GM18502 (cell line): ENCODE data around the gene TCF23.
"Not testable (repeated sequence)": the region's sequence is repeated elsewhere in the genome, so short reads cannot be mapped to it uniquely, and the experiment has no call there.

Experiments
- ATAC-seq: cut with Tn5 transposase; IDR thresholded peaks from one replicate; pipeline ENCODE4 v1.9.1; 2021; ENCODE audit warnings: mild to moderate bottlenecking; ENCODE audit not compliant: unreplicated experiment, poor library complexity

TCF23 gene

DNA sequence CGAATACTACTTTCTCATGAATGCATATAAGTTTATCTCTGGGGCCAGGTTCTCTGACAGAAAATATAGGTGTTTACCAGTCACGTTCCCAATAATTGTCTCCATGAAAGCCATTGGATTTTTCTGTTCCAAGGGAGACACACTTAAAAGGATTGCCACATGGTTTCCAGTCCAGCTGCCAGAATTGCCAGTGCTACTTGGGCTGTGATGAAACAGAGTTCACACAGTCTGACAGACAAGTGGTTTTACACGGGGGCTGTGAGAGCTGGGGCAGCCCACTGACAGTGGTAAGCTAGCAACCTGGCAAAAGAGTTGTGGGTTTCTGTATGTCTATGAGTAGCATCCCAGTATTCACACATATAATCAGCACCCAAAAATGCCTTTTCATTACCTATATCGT lies 35.3 kb downstream of the TCF23 start:
- no peak for ATAC-seq

DNA sequence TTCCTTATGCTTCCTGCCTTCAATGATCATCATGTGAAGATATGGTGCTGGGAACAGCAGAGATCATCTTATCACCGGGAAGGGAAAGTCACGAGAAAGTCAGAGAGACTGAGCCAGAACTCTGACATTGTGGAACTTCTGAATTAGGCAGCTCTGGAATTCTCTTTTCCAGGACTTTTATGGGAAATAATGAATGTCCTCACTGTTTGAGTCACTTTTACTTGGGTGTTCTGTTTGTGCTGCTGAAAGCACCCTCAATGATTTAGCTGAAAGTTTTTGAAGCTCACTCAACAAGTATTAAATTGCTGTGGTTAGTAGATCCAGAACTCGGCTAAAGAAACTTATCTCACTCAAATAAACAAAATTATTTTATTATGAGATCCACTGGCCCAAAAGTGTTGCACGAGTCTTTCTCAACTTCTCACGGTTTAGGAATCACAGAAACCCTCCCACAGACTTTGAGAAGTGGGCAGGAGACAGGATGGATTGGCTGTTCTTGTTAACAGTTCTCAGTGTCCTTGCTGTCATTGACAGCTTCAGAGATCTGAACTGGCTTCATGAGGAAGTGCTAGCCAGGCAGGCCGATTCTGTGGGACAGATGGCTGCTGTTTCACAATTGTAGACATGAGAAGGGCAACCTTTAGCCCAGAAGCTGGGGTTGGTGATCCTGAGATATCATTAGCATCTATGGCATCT lies 36.7 kb downstream of the TCF23 start:
- ATAC-seq, result no peak

DNA sequence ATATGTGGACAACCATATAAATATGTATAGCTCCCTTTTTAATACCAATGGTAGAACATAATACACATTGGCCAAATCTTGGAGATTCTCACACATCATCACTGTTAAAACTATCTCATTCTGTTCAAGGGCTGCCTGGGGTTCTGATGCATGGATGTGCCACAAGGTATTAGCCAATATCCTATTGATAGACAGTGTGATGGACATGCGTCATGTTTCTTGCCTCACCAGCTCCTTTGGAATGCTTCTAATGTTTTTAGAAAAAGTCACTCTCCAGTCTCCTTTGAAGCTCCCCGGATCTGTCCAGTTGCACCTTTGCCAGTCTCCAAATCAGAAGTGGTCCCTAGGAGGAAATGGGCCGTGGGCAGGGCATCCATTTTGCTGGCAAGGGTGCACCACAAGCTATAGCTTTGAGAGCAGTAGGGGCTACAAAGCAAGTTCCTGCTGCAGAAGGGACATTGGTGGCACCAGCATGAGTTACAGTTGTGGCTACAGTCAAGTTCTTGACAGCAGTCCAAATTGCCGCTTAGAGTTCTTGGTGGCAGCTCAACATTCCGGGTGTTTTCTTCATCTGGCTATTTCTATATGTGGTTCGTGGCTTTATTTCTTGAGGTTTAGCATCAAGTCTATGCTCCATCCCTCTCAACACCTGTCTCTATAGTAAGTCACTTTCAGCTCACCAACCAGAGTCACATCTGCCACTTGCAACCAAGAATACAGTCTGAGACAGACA lies 38.0 kb downstream of the TCF23 start:
- no peak for ATAC-seq

DNA sequence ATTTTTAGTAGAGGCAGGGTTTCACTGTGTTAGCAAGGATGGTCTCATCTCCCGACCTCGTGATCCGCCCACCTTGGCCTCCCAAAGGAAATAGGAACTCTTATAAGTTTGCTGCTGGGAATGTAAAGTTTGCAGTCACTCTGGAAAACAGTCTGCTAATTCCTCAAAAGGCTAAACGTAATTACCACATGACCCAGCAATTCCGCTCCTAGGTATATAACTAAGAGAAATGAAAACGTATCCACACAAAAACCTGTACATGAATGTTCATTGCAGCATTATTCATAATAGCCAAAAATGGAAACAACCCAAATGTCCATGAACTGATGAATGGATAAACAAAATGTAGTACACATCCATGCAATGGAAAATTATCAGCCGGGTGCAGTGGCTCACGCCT lies 41.2 kb downstream of the TCF23 start:
- ATAC-seq, result no peak

GRCh38 chr2:27191070-27191829 lies 42.4 kb downstream of the TCF23 start:
- ATAC-seq, result no peak

DNA sequence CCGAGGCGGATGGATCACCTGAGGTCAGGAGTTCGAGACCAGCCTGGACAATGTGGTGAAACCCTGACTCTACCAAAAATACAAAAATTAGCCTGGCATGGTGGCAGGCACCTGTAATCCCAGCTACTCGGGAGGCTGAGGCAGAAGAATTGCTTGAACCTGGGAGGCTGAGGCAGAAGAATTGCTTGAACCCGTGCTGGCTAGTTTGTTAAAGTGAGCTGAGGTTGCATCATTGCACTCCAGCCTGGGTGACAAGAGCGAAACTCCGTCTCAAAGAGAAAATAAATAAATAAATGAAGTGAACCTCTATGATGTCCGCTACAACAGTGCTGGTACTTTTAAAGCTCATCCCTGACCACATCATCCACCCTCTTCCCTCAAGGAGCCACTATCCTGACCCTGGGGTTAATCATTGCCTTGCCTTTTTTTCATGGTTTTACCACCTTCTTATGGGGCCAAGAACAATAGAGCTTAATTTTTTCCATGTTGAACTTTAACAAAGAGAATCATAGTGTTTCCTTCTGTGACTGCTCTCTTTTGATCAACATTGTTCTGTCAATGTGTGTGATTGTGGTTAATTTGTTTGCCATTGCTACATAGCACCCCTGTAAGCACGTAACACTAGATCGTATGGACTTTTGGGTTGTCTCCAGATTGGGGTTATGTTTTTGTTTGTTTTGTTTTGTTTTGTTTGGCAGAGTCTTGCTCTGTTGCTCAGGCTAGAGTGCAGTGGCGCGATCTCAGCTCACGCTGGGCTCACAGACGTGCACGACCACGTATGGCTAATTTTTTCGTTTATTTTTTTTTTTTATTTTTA lies 45.9 kb downstream of the TCF23 start:
- ATAC-seq, result no peak

- ATAC-seq, result not testable (repeated sequence)
These were observed 47.0 kb downstream of the TCF23 start for GRCh38 chr2:27195799-27196198.

DNA sequence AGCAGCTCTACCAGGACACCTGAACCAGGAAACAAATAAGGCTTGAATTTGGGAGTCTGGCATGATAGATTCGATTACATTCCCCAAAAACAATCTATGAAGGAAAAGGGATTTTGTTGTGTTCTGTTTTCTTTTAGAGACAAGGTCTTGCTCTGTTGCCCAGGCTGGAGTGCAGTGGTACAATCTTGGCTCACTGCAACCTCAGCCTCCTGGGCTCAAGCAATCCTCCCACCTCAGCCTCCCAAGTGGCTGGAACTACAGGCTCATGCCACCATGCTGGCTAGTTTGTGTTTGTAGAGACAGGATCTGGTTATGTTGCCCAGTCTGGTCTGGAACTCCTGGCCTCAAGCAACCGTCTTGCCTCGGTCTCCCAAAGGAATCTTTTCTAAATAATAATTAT lies 49.3 kb downstream of the TCF23 start:
- ATAC-seq, result not testable (repeated sequence)

GRCh38 chr2:27198627-27199026 lies 49.8 kb downstream of the TCF23 start:
- ATAC-seq, result no peak

GRCh38 chr2:27199241-27199640 lies 50.4 kb downstream of the TCF23 start:
- ATAC-seq, result no peak

- no peak for ATAC-seq
These were observed 52.9 kb downstream of the TCF23 start for GRCh38 chr2:27201675-27202074.

DNA sequence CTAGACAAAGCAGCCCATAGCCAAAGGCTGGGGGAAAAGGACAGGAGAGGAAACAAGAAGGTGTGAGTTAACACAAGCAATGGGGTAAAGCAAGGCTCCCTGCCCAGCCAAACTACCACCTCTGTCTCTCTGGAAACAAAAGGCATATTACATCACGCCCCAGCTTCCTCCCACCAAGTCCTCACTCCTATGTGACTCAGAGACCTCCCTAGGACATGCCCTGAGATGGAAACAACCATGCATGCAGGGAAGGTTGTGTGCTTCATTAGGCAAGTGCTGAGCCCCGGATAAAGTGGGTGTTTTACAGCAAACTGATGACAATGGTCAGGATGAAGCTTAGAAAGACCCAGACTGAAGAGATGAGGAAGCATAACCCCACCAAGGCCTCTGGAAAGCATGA lies 54.0 kb downstream of the TCF23 start:
- ATAC-seq, result no peak

- no peak for ATAC-seq
These were observed 54.9 kb downstream of the TCF23 start for GRCh38 chr2:27203741-27204140.

GRCh38 chr2:27204566-27204965 lies 55.8 kb downstream of the TCF23 start:
- ATAC-seq, result no peak

DNA sequence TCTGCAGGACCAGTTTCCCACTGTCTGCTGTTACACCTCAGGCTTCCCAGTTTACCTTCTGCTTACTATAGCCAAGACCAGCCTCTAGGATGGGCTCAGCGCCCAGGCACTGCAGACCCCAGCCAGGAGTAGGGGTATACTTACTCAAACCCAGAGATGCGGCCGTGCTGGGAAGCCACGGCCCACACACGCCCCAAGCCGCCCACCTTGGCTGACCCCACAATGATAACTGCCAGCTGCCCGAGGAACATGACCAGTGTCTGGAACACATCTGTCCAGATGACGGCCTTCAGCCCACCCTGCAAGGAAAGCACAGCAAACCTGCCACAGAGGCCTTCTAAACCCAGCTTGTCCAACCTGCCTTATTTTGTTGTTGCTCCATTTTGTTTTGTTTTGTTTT lies 56.4 kb downstream of the TCF23 start:
- no peak for ATAC-seq

DNA sequence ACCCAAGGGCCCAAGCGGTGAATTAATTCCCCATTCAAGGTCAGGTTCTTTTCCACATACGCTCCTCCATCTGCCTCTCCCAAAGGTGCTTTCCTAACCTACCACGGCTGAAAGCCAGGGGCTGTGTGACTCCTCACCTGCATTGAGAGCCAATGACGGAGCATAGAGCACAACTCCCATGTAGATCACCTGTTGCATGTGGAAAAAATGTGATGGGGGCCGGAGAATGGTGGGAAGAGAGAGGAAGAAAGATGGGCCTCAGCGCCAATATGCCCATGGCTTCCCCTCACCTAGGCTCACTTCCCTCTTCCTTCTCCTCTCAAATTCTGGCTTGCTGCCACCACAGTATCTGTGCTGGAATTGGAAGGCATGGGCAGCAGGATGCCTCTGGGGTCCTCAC lies 57.5 kb downstream of the TCF23 start:
- ATAC-seq, result no peak
